HepG2 (cell line): ENCODE measurements around the gene CYP27B1. TPM values are rescaled to one million over a fixed set of nuclear protein-coding genes. Genes with fewer than 3 reads are reported as not detected.

Experiments used
- ARID4A ChIP-seq: sonication (generic); formaldehyde crosslinking; IDR thresholded peaks from 2 replicates; pipeline ENCODE4 v1.5.0; 2020; ENCODE audit warnings: mild to moderate bottlenecking, missing genetic modification reagents, borderline replicate concordance
- CBX1 ChIP-seq: IDR thresholded peaks from one replicate; pipeline ENCODE4 v1.6.1; 2016; ENCODE audit warnings: antibody characterized with exemption, low read depth
- DBP ChIP-seq: sonication (generic); formaldehyde crosslinking; IDR thresholded peaks from 2 replicates; pipeline ENCODE4 v1.4.0; 2020; ENCODE audit warnings: missing genetic modification reagents; ENCODE audit errors: not compliant biosample characterization
- FOXM1 ChIP-seq: sonication (generic); formaldehyde crosslinking; IDR thresholded peaks from 2 replicates; pipeline ENCODE4 v1.5.0; 2020; ENCODE audit warnings: missing genetic modification reagents
- KDM2A ChIP-seq: sonication (generic); formaldehyde crosslinking; IDR thresholded peaks from 2 replicates; pipeline ENCODE4 v1.4.0; 2020; ENCODE audit warnings: low read depth, missing genetic modification reagents, borderline replicate concordance
- KLF13 ChIP-seq: sonication (generic); formaldehyde crosslinking; IDR thresholded peaks from 2 replicates; pipeline ENCODE4 v1.4.0; 2020; ENCODE audit warnings: mild to moderate bottlenecking, missing genetic modification reagents
- NONO ChIP-seq, 2 experiments: fragments of 450-650 bp in 1 of 2; sonication (generic) in 1 of 2; formaldehyde crosslinking in 1 of 2; IDR thresholded peaks in 1 of 2; conservative IDR thresholded peaks in 1 of 2; 2 replicates each; pipeline versions ENCODE4 v1.6.1 to v1.8.0; 2017 to 2022; ENCODE audit warnings: mild to moderate bottlenecking in 1 of 2, missing genetic modification reagents in 1 of 2, moderate library complexity in 1 of 2
- PAX8 ChIP-seq: sonication (generic); formaldehyde crosslinking; IDR thresholded peaks from 2 replicates; pipeline ENCODE4 v1.8.0; 2022; ENCODE audit warnings: mild to moderate bottlenecking, missing genetic modification reagents, borderline replicate concordance
- RBFOX2 ChIP-seq: fragments of 200-400 bp; formaldehyde crosslinking; IDR thresholded peaks from 2 replicates; pipeline ENCODE4 v1.6.1; 2017; ENCODE audit warnings: low read depth, mild to moderate bottlenecking, low read length
- TCF12 ChIP-seq, 2 experiments: fragments of 450-650 bp in 1 of 2; sonication (generic) in 1 of 2; formaldehyde crosslinking in 1 of 2; IDR thresholded peaks; 2 replicates each; pipeline versions ENCODE4 v1.6.1 to v1.8.0; 2017 to 2022; ENCODE audit warnings: antibody characterized with exemption in 1 of 2, mild to moderate bottlenecking in 1 of 2, missing genetic modification reagents in 1 of 2, moderate library complexity in 1 of 2
- YEATS2 ChIP-seq: sonication (generic); formaldehyde crosslinking; IDR thresholded peaks from 2 replicates; pipeline ENCODE4 v1.4.0; 2020; ENCODE audit warnings: missing genetic modification reagents, borderline replicate concordance
- ZNF180 ChIP-seq: sonication (generic); formaldehyde crosslinking; IDR thresholded peaks from 2 replicates; pipeline ENCODE4 v1.4.0; 2020; ENCODE audit warnings: low read depth, missing genetic modification reagents, borderline replicate concordance
- ZNF446 ChIP-seq: sonication (generic); formaldehyde crosslinking; IDR thresholded peaks from 2 replicates; pipeline ENCODE4 v1.5.0; 2020; ENCODE audit warnings: mild to moderate bottlenecking, missing genetic modification reagents
- ZNF766 ChIP-seq: sonication (generic); formaldehyde crosslinking; IDR thresholded peaks from 2 replicates; pipeline ENCODE4 v1.5.0; 2020; ENCODE audit warnings: missing genetic modification reagents, borderline replicate concordance
- polyA plus RNA-seq, 8 experiments: library from polyadenylated mRNA; depleted of rRNA in 3 of 8; stranded (reverse) in 7 of 8; unstranded in 1 of 8; fragments of >200 nt; fragmentation: Illumina TruSeq in 4 of 8; extraction: Trizol in 4 of 8; gene quantifications; 2 replicates each; pipeline versions ENCODE4 v1.2.1 to v1.2.3, GENCODE V29; 2011 to 2016; ENCODE audit warnings: low read depth in 4 of 8, missing spikeins in 1 of 8, mixed read lengths in 1 of 8; ENCODE audit not compliant: insufficient read depth in 1 of 8
- total RNA-seq, 5 experiments: library from RNA; depleted of rRNA; stranded (reverse); fragments of >200 nt; fragmentation: Illumina TruSeq; extraction: Trizol; gene quantifications; 2 replicates each; pipeline ENCODE4 v1.2.3, GENCODE V29; 2016; ENCODE audit warnings: low read depth in 1 of 5
- TF ChIP-seq, protein P1 (sequence below): sonication (generic); formaldehyde crosslinking; IDR thresholded peaks from 2 replicates; pipeline ENCODE4 v1.4.0; 2020; ENCODE audit warnings: missing genetic modification reagents
- TF ChIP-seq, protein P2 (sequence below): sonication (generic); formaldehyde crosslinking; IDR thresholded peaks from 2 replicates; pipeline ENCODE4 v1.5.0; 2020; ENCODE audit warnings: missing genetic modification reagents, mild to moderate bottlenecking, borderline replicate concordance

The CYP27B1 gene
- total and polyA plus RNA-seq, 2 of the 13 experiments (the other 11 are each of a cell fraction or from before 2014, with no cell fraction given), result 2.3 to 3.0 TPM

DNA sequence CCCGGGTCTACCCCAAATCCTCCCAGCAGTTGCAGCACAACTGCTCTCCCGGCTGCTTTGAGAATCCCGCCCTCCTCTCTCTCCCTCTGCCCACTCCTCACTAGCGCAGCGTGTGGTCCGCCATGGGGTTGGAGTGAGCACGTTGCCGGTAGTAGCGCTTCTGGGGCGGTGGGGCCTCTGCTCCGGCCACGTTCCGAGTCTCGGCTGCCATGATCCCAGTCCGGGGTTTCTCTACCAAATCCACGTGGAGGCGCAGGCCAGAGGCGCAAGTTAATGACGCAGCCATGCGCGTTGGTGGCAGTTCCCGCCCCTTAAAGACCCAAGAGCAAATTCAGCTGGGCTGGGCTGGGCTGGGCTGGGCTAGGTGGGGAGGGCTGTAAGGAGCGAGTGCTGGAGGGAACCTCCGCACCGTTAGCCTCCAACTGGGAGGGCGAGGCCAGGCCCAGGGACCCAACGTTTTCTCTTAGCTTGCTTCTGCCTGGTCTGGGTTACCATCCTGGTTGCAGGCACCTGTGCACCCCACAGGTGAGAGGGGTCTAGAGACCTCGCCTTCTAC lies 5.1 kb upstream of the CYP27B1 start, which contains the start of gene METTL1 (continued):
- TF ChIP-seq, protein P1, sequence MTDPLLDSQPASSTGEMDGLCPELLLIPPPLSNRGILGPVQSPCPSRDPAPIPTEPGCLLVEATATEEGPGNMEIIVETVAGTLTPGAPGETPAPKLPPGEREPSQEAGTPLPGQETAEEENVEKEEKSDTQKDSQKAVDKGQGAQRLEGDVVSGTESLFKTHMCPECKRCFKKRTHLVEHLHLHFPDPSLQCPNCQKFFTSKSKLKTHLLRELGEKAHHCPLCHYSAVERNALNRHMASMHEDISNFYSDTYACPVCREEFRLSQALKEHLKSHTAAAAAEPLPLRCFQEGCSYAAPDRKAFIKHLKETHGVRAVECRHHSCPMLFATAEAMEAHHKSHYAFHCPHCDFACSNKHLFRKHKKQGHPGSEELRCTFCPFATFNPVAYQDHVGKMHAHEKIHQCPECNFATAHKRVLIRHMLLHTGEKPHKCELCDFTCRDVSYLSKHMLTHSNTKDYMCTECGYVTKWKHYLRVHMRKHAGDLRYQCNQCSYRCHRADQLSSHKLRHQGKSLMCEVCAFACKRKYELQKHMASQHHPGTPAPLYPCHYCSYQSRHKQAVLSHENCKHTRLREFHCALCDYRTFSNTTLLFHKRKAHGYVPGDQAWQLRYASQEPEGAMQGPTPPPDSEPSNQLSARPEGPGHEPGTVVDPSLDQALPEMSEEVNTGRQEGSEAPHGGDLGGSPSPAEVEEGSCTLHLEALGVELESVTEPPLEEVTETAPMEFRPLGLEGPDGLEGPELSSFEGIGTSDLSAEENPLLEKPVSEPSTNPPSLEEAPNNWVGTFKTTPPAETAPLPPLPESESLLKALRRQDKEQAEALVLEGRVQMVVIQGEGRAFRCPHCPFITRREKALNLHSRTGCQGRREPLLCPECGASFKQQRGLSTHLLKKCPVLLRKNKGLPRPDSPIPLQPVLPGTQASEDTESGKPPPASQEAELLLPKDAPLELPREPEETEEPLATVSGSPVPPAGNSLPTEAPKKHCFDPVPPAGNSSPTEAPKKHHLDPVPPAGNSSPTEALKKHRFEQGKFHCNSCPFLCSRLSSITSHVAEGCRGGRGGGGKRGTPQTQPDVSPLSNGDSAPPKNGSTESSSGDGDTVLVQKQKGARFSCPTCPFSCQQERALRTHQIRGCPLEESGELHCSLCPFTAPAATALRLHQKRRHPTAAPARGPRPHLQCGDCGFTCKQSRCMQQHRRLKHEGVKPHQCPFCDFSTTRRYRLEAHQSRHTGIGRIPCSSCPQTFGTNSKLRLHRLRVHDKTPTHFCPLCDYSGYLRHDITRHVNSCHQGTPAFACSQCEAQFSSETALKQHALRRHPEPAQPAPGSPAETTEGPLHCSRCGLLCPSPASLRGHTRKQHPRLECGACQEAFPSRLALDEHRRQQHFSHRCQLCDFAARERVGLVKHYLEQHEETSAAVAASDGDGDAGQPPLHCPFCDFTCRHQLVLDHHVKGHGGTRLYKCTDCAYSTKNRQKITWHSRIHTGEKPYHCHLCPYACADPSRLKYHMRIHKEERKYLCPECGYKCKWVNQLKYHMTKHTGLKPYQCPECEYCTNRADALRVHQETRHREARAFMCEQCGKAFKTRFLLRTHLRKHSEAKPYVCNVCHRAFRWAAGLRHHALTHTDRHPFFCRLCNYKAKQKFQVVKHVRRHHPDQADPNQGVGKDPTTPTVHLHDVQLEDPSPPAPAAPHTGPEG, result no peak; the same call in 1 of the 2 replicates
- TF ChIP-seq KDM2A (peak; percentile 78; the same call in 1 of the 2 replicates), YEATS2 (CRISPR knock-in tag) (peak; percentile 76), FOXM1 (CRISPR knock-in tag) (no peak), ARID4A (CRISPR knock-in tag) (peak; percentile 100), ZNF446 (CRISPR knock-in tag) (peak; percentile 46), NONO (IDR thresholded peaks at IDR 0.05) (no peak), NONO (CRISPR knock-in tag; conservative IDR thresholded peaks at IDR 0.05) (peak; percentile 92), RBFOX2 (peak; percentile 79), KLF13 (CRISPR knock-in tag) (no peak), CBX1 (peak; percentile 16), ZNF766 (CRISPR knock-in tag) (peak; percentile 64; the same call in 1 of the 2 replicates), PAX8 (CRISPR knock-in tag) (peak; percentile 79; the same call in 1 of the 2 replicates), ZNF180 (CRISPR knock-in tag) (no peak), DBP (CRISPR knock-in tag) (no peak), TCF12 (IDR thresholded peaks at IDR 0.05) (no peak), TCF12 (CRISPR knock-in tag; IDR thresholded peaks at IDR 0.05) (no peak; the same call in 1 of the 2 replicates)
- TF ChIP-seq, protein P2, sequence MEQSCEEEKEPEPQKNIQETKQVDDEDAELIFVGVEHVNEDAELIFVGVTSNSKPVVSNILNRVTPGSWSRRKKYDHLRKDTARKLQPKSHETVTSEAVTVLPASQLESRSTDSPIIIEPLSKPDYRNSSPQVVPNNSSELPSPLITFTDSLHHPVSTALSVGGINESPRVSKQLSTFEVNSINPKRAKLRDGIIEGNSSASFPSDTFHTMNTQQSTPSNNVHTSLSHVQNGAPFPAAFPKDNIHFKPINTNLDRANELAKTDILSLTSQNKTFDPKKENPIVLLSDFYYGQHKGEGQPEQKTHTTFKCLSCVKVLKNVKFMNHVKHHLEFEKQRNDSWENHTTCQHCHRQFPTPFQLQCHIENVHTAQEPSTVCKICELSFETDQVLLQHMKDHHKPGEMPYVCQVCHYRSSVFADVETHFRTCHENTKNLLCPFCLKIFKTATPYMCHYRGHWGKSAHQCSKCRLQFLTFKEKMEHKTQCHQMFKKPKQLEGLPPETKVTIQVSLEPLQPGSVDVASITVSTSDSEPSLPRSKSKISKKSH, result peak; percentile 92
